Ishikawa (cell line): ENCODE measurements around the gene MYO1E.
A peak's percentile ranks its signal among the peaks of the same experiment; 100 is the strongest.

Experiments
- CEBPB ChIP-seq: IDR thresholded peaks from 2 replicates; pipeline ENCODE4 v1.6.1; 2012
- CREB1 ChIP-seq: IDR thresholded peaks from 2 replicates; pipeline ENCODE4 v1.6.1; 2012; ENCODE audit warnings: low read depth
- FOXM1 ChIP-seq: IDR thresholded peaks from 2 replicates; pipeline ENCODE4 v1.6.1; 2012; ENCODE audit warnings: low read depth, borderline replicate concordance
- NFIC ChIP-seq: IDR thresholded peaks from 2 replicates; pipeline ENCODE4 v1.6.1; 2012
- YY1 ChIP-seq: IDR thresholded peaks from 2 replicates; pipeline ENCODE4 v1.6.1; 2012; ENCODE audit warnings: low read depth
- TF ChIP-seq, protein P1 (sequence below): IDR thresholded peaks from 2 replicates; pipeline ENCODE4 v1.6.1; 2012; ENCODE audit warnings: low read depth, mild to moderate bottlenecking
- TF ChIP-seq, protein P2 (sequence below): IDR thresholded peaks from 2 replicates; pipeline ENCODE4 v1.6.1; 2012
- TF ChIP-seq, protein P3 (sequence below): IDR thresholded peaks from 2 replicates; pipeline ENCODE4 v1.6.1; 2012

DNA sequence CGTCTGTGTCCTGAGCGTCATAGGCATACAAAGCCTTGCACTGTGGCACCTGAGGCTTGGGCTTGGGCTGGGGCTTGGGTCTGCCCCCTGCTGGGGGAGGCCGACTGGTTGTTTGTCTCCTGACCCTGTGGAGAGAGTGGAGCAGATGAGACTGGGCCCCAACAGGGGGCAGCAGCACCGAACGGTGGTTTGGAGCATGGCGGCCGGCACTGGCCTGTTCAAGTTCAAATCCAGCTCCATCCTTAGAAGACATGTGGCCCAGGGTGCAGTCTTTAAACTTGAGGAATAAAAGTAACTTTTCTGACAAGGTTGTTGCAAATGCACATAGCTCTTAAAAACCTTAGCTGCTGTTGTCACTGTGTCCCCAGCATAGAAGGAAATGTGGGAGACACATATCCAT, 234.4 kb downstream of the MYO1E start:
- TF ChIP-seq CEBPB (no peak), CREB1 (no peak), YY1 (0 out of 2 replicates have a peak, but pooled peaks have one; percentile 19), FOXM1 (no peak), NFIC (no peak)
- TF ChIP-seq, protein P1, sequence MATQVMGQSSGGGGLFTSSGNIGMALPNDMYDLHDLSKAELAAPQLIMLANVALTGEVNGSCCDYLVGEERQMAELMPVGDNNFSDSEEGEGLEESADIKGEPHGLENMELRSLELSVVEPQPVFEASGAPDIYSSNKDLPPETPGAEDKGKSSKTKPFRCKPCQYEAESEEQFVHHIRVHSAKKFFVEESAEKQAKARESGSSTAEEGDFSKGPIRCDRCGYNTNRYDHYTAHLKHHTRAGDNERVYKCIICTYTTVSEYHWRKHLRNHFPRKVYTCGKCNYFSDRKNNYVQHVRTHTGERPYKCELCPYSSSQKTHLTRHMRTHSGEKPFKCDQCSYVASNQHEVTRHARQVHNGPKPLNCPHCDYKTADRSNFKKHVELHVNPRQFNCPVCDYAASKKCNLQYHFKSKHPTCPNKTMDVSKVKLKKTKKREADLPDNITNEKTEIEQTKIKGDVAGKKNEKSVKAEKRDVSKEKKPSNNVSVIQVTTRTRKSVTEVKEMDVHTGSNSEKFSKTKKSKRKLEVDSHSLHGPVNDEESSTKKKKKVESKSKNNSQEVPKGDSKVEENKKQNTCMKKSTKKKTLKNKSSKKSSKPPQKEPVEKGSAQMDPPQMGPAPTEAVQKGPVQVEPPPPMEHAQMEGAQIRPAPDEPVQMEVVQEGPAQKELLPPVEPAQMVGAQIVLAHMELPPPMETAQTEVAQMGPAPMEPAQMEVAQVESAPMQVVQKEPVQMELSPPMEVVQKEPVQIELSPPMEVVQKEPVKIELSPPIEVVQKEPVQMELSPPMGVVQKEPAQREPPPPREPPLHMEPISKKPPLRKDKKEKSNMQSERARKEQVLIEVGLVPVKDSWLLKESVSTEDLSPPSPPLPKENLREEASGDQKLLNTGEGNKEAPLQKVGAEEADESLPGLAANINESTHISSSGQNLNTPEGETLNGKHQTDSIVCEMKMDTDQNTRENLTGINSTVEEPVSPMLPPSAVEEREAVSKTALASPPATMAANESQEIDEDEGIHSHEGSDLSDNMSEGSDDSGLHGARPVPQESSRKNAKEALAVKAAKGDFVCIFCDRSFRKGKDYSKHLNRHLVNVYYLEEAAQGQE, result no peak
- TF ChIP-seq, protein P2, sequence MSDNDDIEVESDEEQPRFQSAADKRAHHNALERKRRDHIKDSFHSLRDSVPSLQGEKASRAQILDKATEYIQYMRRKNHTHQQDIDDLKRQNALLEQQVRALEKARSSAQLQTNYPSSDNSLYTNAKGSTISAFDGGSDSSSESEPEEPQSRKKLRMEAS, result no peak
- TF ChIP-seq, protein P3, sequence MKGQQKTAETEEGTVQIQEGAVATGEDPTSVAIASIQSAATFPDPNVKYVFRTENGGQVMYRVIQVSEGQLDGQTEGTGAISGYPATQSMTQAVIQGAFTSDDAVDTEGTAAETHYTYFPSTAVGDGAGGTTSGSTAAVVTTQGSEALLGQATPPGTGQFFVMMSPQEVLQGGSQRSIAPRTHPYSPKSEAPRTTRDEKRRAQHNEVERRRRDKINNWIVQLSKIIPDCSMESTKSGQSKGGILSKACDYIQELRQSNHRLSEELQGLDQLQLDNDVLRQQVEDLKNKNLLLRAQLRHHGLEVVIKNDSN, result no peak
